ENCODE data around the gene LRTM1. TPM values are rescaled to one million over a fixed set of nuclear protein-coding genes. Genes with fewer than 3 reads are reported as not detected.
A peak's percentile ranks its signal among the peaks of the same experiment; 100 is the strongest.

LRTM1 gene
- total RNA-seq = not detected

- no peak for ATAC-seq
Observed at GRCh38 chr3:54928046-54928770, at the start of gene LRTM1. LRTM1 (minus strand) TSS chr3:54928059; CDS start chr3:54927911, 148 bp downstream.

- no peak for ATAC-seq
Observed at GRCh38 chr3:54977439-54977838, 49.6 kb upstream of the LRTM1 start.

GRCh38 chr3:54970895-54971294 lies 43.0 kb upstream of the LRTM1 start:
- no peak for ATAC-seq

GRCh38 chr3:54969652-54970051 lies 41.8 kb upstream of the LRTM1 start:
- ATAC-seq = no peak

- no peak for ATAC-seq
Observed at GRCh38 chr3:54968546-54969172, 40.8 kb upstream of the LRTM1 start.

GRCh38 chr3:54967731-54968161 lies 39.9 kb upstream of the LRTM1 start:
- no peak for ATAC-seq

GRCh38 chr3:54966979-54967378 lies 39.1 kb upstream of the LRTM1 start:
- ATAC-seq = no peak

GRCh38 chr3:54965746-54966145 lies 37.9 kb upstream of the LRTM1 start:
- ATAC-seq = no peak

- ATAC-seq = no peak
Observed at GRCh38 chr3:54964081-54964480, 36.2 kb upstream of the LRTM1 start.

GRCh38 chr3:54963641-54964040 lies 35.8 kb upstream of the LRTM1 start:
- ATAC-seq = no peak

- ATAC-seq = no peak
Observed at GRCh38 chr3:54962200-54962599, 34.3 kb upstream of the LRTM1 start.

- no peak for ATAC-seq
Observed at GRCh38 chr3:54960701-54961100, 32.8 kb upstream of the LRTM1 start.

- ATAC-seq = no peak
Observed at GRCh38 chr3:54960082-54960481, 32.2 kb upstream of the LRTM1 start.

- no peak for ATAC-seq
Observed at GRCh38 chr3:54957711-54958110, 29.9 kb upstream of the LRTM1 start.

- no peak for ATAC-seq
Observed at GRCh38 chr3:54955941-54956340, 28.1 kb upstream of the LRTM1 start.

- no peak for ATAC-seq
Observed at GRCh38 chr3:54955496-54955895, 27.6 kb upstream of the LRTM1 start.

- ATAC-seq = no peak
Observed at GRCh38 chr3:54954521-54954920, 26.7 kb upstream of the LRTM1 start.

GRCh38 chr3:54954022-54954421 lies 26.2 kb upstream of the LRTM1 start:
- ATAC-seq = no peak

- ATAC-seq = peak; percentile 78
Observed at GRCh38 chr3:54951405-54951804, 23.5 kb upstream of the LRTM1 start.

GRCh38 chr3:54950391-54951003 lies 22.6 kb upstream of the LRTM1 start:
- no peak for ATAC-seq

GRCh38 chr3:54949491-54950044 lies 21.7 kb upstream of the LRTM1 start:
- no peak for ATAC-seq

- ATAC-seq = no peak
Observed at GRCh38 chr3:54941690-54942362, 14.0 kb upstream of the LRTM1 start.

- ATAC-seq = no peak
Observed at GRCh38 chr3:54940971-54941370, 13.1 kb upstream of the LRTM1 start.
